NCI-H1694 treated with DMSO at 0.1 percent for 48 hours (cell line): ENCODE measurements around the gene KLHL14.
A peak's percentile ranks its signal among the peaks of the same experiment; 100 is the strongest.
"Not testable (repeated sequence)": the region's sequence is repeated elsewhere in the genome, so short reads cannot be mapped to it uniquely, and the experiment has no call there.

Source experiments
- DNase-seq: peaks from one replicate; lab custom pipeline; 2025; lab: John Stamatoyannopoulos, UW

KLHL14 gene, protein sequence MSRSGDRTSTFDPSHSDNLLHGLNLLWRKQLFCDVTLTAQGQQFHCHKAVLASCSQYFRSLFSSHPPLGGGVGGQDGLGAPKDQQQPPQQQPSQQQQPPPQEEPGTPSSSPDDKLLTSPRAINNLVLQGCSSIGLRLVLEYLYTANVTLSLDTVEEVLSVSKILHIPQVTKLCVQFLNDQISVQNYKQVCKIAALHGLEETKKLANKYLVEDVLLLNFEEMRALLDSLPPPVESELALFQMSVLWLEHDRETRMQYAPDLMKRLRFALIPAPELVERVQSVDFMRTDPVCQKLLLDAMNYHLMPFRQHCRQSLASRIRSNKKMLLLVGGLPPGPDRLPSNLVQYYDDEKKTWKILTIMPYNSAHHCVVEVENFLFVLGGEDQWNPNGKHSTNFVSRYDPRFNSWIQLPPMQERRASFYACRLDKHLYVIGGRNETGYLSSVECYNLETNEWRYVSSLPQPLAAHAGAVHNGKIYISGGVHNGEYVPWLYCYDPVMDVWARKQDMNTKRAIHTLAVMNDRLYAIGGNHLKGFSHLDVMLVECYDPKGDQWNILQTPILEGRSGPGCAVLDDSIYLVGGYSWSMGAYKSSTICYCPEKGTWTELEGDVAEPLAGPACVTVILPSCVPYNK

DNA sequence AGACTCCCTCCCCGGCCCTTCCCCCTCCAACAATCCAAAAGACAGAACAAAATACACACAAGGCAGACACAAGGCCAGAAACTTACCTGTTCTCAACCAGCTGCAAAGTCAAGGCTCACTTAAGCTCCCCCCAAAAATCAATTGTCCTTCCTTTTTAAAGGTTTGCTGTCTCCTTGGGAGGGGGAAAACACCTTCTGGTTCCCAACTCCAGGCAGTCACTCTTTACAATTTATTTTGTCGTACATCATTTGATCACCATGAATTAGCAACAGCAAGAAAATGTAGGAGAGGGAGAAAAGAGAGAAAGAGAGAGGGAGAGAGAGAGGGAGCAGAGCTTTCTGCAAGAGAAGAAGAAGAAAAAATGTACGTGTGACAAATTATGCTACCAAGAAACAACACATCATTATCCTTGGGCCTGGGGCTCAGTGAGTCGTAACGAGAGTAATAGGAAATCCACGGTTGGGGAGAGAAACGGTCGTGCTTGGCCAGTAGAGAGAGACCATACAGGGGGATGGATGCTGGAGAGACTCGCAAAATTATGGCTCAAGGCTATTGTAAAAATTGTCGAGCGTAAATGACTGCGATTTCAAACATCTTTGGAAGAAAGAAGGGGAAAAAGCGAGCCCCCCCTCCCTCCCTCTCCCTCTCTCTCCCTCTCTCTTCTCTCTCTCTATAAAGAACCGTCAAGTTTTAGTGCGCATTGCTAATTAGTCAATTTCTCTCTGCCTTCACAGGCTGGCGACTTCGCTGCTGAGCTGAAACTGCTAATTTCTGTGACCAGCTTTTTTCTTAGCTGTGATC lies at the start of gene KLHL14:
Gene KLHL14 (minus strand): TSS at position 443 of the 801 bp plus-strand sequence. CDS start 2,432 bp downstream, outside the sequence.
- no peak for DNase-seq

DNA sequence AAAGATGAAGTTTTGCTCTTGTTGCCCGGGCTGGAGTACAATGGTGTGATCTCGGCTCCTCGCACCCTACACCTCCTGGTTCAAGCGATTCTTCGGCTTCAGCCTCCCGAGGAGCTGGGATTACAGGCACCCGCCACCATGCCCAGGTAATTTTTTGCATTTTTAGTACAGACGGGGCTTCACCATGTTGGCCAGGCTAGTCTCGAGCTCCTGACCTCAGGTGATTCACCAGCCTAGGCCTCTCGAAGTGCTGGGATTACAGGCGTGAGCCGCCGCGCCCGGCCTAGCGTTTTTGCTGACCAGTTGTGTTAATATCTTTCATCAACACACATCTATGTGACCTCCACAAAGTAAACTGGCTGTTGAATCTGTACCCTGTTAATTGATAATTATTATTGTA lies 49.4 kb upstream of the KLHL14 start:
- no peak for DNase-seq

DNA sequence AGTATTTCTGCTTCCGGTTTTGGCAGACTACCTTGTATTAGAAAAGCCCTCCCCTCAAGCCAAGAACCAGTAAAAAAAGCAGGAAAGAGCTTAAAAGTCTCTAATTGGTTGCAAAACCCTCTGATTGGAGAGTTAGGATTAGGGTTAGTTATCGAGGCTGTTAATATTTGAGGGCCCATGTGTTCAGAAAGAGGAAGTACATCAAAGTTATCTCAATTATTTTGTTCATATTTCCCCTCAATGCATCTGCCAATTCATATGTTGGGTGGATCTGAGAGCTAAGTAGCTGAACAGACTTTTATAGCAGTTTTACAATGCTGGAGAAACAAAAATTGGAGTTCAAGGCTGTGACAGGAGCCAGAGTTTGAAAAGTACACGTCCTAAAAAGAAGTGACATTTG lies 43.1 kb upstream of the KLHL14 start:
- no peak for DNase-seq

DNA sequence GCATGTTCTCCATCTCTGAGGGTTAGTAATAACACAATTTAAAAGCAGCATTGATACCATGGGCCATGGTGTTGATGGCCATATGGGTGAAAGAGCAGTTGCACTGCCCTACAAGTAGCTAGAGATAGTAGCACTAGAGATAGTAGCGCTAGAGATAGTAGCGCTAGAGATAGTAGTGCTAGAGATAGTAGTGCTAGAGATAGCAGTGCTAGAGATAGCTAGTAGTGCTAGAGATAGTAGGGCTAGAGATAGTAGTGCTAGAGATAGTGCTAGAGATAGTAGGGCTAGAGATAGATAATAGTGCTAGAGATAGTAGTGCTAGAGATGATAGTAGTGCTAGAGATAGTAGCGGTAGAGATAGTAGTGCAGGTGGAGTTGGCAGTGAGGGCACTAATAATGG lies 39.5 kb upstream of the KLHL14 start:
- no peak for DNase-seq

DNA sequence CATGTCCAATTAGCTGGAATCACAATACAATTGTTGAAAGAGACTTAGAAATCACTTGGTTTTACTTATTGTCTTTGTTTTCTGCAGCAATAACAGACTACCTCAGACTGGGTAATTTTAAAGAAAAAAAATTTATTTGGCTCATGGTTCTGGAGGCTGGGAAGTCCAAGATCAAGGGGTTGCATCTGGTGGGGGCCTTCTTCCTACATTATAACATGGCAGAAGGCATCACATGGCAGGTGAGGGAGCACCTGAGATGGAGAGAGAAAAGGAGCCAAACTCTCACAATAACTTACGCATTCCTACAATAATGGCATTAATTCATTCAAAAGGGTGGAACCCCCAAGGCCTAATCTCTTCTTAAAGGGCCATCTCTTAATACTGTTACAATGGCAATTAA lies 37.5 kb upstream of the KLHL14 start:
- DNase-seq: no peak

DNA sequence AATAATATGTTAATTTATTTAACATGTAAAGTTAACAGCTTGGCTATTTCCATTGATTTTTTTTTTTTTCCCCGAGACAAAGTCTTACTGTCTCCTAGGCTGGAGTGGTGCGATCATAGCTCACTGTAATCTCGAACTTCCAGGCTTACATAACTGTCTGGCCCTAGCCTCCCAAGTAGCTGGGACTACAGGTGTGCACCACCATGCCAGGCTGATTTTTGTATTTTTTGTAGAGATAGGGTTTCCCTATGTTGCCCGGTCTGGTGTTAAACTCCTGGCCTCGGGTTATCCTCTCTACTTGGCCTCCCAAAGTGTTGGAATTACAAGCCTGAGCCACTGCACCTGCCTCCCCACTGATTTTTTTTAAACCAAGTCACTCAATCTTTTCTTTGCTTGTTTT lies 32.5 kb upstream of the KLHL14 start:
- DNase-seq: no peak

DNA sequence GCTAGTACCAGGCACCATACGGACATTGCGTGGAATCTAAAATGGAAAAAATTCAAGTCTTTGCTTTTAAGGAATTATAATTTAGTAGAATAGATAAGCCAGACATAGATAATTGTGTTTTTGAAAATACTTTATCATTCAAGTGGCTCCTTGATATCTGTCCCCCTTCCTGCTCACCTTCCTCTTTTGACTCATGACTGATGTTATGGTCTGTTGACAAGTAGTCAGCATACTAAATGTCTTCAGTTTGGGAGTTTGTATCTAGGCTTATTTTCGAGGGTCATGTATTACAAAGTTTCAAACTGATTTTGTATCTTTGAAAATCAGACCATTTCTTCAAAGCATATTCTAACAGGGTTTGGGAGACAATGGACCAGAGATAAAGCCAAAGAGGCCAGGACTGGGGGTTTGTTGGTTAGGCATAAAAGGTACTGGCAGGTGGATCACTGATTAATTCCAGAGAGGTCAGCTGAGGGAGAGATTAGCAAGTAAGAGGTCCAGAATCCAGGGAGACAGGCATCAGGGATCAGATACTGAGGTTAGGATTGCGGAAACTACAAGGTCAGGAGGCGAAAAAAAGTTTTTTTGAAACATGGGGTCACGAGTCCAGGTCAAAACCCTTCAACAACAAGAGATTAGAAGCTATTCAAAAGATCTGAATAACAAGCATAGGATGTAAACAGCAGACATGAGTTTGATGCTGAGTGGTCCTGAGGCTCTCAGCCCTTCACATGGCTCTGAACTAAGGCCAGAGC lies 31.5 kb upstream of the KLHL14 start:
- DNase-seq: no peak

DNA sequence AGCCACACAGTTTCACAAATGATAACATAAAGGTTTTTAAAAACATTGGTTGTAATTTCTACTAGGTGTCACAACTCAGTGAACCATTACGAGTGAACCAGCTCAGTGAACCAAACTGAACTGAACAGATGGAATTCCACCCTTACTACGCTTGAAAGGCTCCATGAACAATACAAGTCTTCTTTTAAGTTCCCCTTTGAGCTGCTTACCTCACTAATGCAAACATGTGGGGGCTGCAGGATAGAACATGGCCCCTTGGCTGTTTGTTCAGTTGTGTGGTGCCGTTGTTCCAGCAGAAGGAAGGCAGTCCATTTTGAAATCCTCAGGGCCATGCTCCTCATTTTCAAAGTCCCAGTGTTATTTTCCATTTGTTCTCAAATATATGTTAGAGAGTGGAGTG lies 30.7 kb upstream of the KLHL14 start:
- peak; percentile 66 for DNase-seq

DNA sequence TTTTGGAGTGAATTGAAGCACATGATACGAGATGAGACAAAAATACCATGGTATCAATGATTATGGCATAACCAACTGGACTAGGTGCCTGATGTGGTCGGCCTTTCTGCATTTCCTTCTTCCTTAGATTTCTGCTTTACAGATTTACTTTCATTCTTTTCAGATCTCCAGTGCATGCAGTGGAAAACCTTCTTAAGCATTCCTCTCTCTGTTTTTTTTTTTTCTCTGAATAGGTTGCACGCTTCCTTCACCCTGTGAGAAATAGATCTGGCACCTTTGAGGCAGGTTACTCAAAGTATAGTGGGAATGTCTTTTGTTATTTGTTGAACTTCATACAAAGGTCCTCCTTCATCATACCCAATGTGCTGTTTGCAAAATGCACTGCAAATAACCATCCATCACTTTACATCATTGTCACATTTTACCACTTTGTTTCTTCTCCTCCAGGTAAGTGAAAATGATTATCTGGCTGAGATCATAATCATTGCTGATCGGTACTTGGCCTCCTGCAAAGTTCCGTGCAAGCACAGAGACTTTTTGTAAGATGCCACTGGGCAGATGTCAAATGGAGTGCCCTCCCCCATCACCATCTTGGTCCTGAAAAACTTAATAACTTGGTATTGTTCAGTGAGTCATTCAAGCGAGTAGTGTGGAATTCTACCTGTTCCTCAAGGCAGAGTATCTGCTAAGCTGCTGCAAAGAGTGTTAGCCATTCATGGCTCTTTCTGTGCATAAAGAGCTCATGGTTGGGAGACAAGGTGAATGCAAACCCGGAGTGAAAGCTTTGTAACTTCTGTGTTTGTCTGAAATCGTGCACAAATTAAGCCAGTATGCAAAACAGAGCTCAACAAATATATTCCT lies 30.0 kb upstream of the KLHL14 start:
- DNase-seq: no peak

DNA sequence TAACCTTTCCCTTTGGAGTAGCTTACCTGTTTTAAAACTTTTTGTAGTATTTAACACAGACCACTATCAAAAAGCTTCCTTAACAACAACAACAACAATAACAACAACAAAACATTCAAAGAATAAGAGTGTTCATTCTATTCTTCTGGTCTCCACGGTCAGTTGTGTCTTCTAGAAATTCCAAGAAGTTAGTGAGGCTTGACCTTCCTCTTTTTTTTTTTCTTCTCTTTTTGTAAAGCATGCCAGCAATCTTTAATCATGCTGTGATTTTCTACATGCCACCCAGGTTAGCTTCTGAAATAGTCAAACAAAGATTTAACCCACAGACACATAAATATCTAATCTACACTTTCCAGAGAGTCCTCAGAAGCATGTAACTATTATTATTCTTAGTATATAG lies 28.4 kb upstream of the KLHL14 start:
- DNase-seq: no peak

DNA sequence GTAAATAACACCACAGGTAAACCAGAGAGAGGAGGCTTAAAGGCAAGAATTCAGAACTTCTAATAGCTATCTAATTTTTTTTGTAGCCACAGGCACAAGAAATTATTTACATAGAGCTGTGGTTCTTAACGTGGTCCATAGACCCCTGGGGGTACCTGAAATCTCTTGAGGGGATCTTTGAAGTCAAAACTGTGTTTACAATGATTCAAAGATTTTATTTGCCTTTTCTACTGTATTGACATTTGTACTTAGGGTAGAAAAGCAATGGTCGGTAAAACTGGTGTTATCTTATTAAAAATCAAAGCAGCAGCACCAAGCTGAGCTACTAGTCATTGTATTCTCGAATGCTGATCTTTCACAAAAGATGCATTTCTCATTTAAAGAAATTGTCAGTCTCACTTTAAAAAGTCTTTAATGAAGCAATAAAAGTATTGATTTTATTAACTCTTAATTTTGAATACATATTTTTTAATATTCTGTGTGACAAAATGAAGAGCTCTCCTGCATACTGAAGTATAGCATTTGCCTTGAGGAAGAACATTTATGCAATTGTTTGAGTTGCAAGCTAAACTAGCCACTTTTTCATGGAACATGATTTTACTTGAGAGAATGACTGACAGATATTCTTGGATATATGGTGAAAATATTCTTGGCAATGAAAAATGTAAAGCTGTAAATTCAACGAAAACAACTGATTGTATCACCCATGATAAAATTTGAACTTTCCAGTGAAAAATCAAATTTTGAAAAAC lies 25.6 kb upstream of the KLHL14 start:
- no peak for DNase-seq

DNA sequence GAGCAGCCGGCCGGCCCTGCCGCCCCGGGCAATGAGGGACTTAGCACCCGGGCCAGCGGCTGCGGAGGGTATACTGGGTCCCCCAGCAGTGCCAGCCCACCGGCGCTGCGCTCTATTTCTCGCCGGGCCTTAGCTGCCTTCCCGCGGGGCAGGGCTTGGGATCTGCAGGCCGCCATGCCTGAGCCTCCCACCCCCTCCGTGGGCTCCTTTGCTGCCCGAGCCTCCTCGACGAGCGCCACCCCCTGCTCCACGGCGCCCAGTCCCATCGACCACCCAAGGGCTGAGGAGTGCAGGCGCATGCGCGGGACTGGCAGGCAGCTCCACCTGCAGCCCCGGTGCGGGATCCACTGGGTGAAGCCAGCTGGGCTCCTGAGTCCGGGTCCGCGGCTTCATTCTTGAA lies 21.8 kb upstream of the KLHL14 start:
- not testable (repeated sequence) for DNase-seq

DNA sequence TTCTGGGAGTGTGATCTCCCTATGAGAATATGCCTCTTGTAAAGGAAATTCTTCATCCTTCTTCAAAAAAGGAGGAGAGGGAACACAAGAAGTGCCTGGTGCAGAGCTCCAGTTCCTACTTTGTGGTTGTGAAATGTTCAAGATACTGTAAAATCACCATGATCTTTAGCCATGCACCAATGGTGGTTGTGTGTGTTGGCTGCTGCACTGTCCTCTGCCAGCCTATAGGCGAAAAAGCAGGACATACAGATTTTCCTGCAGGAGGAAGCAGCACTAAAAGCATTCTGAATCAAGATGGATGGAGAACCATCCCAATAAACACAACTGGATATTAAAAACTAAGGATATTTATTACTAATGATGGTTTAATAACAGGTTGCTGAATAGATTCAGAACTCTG lies 6.2 kb upstream of the KLHL14 start:
- no peak for DNase-seq

DNA sequence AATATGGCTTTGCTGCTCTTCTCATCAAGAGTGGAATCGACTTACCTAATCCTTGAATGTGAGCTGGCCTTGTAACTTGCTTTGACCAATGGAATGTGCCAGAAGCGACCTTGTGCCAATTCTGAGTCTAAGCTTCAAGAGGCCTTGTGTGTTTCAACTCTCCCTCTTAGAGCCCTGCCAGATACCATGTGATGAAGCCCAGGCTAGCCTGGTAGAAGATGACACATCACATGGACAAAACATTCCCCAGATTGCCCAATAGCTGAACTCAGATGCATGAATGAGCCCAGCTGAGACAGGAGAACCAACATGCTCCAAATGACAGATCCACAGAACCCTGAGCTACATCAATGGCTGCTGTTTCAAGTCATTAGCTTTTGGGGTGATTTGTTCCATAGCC lies 4.2 kb upstream of the KLHL14 start:
- no peak for DNase-seq

DNA sequence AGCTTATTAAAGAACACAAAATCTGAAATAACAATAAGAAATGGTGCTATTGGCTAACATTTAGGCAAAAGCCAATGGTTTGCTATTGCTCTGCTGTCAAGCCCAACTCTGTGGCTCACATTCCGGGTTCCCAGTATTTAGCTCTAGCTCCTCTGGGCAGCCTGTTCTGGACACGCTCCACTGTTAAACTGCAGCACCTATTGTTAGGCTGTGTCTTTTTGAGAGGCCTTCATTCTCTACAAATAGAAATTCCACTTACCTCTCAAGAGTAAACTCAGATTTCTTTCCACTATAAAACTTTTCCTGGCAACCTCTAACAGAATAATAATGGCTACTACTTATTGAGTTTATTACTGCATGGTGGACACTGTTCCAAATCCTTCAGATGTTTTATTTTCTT lies 3.7 kb upstream of the KLHL14 start:
- DNase-seq: no peak

DNA sequence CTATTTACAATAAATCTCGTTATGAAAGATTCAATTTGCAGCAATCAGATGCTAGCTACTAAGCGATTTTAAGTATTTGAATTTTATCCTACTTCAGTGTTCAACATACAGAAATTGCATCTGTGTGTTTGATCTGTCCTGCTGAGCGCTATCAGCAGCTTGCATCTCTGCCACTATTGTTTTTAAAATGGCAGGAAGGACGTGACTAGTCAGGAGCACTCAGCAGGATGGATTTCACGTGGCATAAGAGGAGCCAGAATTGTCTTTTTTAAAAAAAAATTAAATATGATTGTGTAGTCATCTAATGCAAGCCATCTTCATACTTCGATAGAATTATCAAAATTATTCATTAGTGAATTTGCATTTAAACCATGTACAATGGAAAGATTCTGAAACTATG lies 2.8 kb upstream of the KLHL14 start:
- no peak for DNase-seq

DNA sequence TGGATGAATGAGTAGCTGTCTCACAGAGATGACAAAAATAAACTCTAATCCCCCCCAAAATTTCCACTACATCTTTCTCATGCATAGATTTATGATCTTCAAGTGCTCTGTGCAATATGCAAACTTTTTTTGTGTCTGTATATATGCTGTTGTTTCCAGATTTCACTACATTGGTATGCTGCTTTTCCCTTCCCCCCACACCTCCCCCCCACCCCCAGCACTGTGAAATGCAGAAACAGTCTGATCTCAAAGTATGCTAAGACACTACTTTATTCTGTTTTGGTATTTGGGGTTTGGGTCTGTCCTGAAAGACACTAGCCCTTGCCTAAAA lies 524 bp upstream of the KLHL14 start:
- no peak for DNase-seq

DNA sequence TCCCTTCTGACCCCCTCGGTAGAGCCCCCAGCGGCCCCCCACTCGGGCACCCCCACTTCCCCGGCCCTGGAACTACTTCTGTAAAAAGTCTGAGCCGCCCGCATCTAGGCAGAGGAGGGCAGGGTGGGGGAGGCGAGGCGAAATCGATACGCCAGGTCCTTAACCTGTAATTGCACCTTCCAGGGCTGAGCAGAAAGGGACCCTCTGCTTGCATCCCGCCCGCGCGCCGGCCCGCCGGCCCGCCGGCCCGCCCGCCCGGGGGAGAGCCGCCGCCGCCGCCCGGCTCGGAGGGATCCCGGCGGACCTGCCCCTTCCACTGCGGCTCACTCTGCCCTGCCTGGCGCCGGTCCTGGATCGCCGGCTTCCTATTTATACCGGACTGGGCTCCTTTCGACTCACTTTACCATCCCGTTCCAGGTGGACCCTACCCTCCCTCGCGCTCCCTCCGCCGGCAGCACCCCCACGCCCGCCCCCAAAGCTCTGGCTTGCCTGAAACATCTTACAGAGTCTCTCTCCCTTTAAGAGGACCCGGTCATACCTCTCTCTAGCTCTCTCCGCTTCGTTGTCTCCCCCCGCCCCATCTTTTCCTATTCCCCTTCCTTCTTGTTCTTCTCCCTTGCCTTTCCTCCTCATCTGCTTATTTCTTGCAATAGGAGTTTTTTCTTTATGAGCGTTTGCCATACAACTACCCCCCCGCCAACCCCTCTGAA lies 797 bp downstream of the KLHL14 start:
- peak; percentile 5 for DNase-seq

DNA sequence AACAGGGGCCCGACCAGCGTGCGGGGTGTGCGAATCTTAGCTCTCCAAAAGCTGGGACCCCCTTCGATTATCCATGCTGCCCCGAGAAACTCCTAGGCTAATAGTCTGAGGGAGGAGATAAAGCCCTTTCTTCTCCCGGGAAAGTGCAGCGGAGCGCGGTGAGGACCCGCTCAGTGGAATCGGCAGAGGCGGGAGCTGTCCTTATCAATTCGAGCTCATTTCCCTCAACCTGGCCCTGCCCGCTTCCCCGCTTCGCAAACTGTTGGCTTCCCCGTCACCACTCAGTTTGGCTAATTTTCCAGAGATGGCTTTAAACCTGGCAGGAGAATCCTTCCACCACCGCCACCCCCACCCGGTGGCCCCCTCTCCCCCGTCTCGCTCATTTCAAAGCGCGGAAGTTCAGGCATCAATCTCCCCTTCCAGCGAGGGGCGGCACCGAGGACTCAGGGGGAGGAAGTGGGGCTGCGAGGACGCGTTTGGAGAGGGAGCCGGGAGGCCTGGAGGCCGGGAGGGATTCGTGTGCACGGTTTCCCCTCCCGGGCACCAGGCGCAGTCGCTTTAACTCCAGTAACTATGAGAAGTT lies 1.6 kb downstream of the KLHL14 start:
- DNase-seq: peak; percentile 27
